Inflammatory macrophage (primary cell): ENCODE measurements around the gene NEURL1.
"Not testable (repeated sequence)": the region's sequence is repeated elsewhere in the genome, so short reads cannot be mapped to it uniquely, and the experiment has no call there.

Experiments
- DNase-seq, 2 donors: peaks; one replicate each; pipeline ENCODE4 v3.0.0-alpha.2; 2020 to 2022

Gene NEURL1

GRCh38 chr10:103514244-103514643 is 20.7 kb downstream of the NEURL1 start:
- DNase-seq: no peak

GRCh38 chr10:103517234-103518085 is 24.0 kb downstream of the NEURL1 start:
- DNase-seq: no peak

GRCh38 chr10:103519798-103520197 is 26.3 kb downstream of the NEURL1 start:
- no peak for DNase-seq

GRCh38 chr10:103522006-103522405 is 28.5 kb downstream of the NEURL1 start:
- not testable (repeated sequence) for DNase-seq

GRCh38 chr10:103523683-103524082 is 30.2 kb downstream of the NEURL1 start:
- no peak for DNase-seq

- DNase-seq: no peak
Observed at GRCh38 chr10:103525901-103526300, 32.4 kb downstream of the NEURL1 start.

GRCh38 chr10:103527476-103527875 is 34.0 kb downstream of the NEURL1 start:
- DNase-seq: not testable (repeated sequence)

GRCh38 chr10:103528549-103528948 is 35.0 kb downstream of the NEURL1 start:
- no peak for DNase-seq

- DNase-seq: no peak
Observed at GRCh38 chr10:103529539-103529938, 36.0 kb downstream of the NEURL1 start.

GRCh38 chr10:103533827-103534226 is 40.3 kb downstream of the NEURL1 start:
- no peak for DNase-seq

- no peak for DNase-seq
Observed at GRCh38 chr10:103534621-103535498, 41.4 kb downstream of the NEURL1 start.

GRCh38 chr10:103535595-103535994 is 42.1 kb downstream of the NEURL1 start:
- DNase-seq: no peak

- DNase-seq: no peak
Observed at GRCh38 chr10:103539751-103540150, 46.2 kb downstream of the NEURL1 start.

GRCh38 chr10:103540722-103541121 is 47.2 kb downstream of the NEURL1 start:
- DNase-seq: no peak

- DNase-seq: peak; percentile 43 to 80
Observed at GRCh38 chr10:103541616-103542015, 48.1 kb downstream of the NEURL1 start.

GRCh38 chr10:103542764-103543616 is 49.5 kb downstream of the NEURL1 start:
- DNase-seq: peak; percentile 44 to 56

GRCh38 chr10:103543617-103544525 is 50.4 kb downstream of the NEURL1 start:
- no peak for DNase-seq

GRCh38 chr10:103544657-103545310 is 51.3 kb downstream of the NEURL1 start:
- no peak for DNase-seq

GRCh38 chr10:103545366-103545765 is 51.9 kb downstream of the NEURL1 start:
- no peak for DNase-seq

- no peak for DNase-seq
Observed at GRCh38 chr10:103545771-103546281, 52.3 kb downstream of the NEURL1 start.

GRCh38 chr10:103546401-103546800 is 52.9 kb downstream of the NEURL1 start:
- DNase-seq: no peak
